Panc1 (cell line): Measurements from ENCODE around the gene SLC35F4. TPM values are rescaled to one million over a fixed set of nuclear protein-coding genes. Genes with fewer than 3 reads are reported as not detected.

ENCODE experiments used
- ATAC-seq: fragments of 200-7000 bp; cut with Tn5 transposase; 2 replicates; pipeline ENCODE4 v1.9.1; 2020; ENCODE audit warnings: mild to moderate bottlenecking, moderate library complexity
- BruUV-seq: library from RNA; stranded (reverse); fragments of 400-500 nt; replicated peaks from 2 replicates; lab custom pipeline; 2021; lab: Mats Ljungman, UMichigan
- CTCF ChIA-PET: fragments of 300-600 bp; sonication (Branson Sonifier 250); formaldehyde crosslinking; loops from one replicate; lab custom pipeline; 2022; ENCODE audit warnings: antibody characterized with exemption; lab: Charles Lee
- POLR2A ChIA-PET: fragments of 300-600 bp; sonication (Branson Sonifier 250); formaldehyde crosslinking; loops from one replicate; lab custom pipeline; 2022; ENCODE audit warnings: antibody characterized with exemption; lab: Charles Lee
- DNase-seq: peaks from one replicate; pipeline ENCODE4 v3.0.0-alpha.2; 2010; ENCODE audit warnings: low read depth, low spot score
- H3K27ac ChIP-seq: 2 replicates; pipeline ENCODE4 v1.5.1; 2011; ENCODE audit warnings: mild to moderate bottlenecking, low read length, inconsistent platforms
- H3K27me3 ChIP-seq: fragments of 200-500 bp; sonication (Bioruptor generic); 2 replicates; pipeline ENCODE4 v1.6.0; 2014; ENCODE audit warnings: low read length, inconsistent platforms; ENCODE audit not compliant: control insufficient read depth, insufficient read depth
- H3K36me3 ChIP-seq: fragments of 200-500 bp; sonication (Bioruptor generic); 2 replicates; pipeline ENCODE4 v1.5.1; 2014; ENCODE audit warnings: inconsistent platforms, mild to moderate bottlenecking, low read length, moderate library complexity; ENCODE audit not compliant: control insufficient read depth, insufficient read depth
- H3K4me1 ChIP-seq: 2 replicates; pipeline ENCODE4 v1.5.1; 2011; ENCODE audit warnings: inconsistent platforms, mild to moderate bottlenecking, low read length, moderate library complexity; ENCODE audit not compliant: control insufficient read depth, insufficient read depth
- H3K4me3 ChIP-seq, 2 experiments: 2 replicates each; pipeline ENCODE4 v1.5.1; 2011 to 2012; ENCODE audit warnings: low read depth in 2 of 2, low read length in 2 of 2, mild to moderate bottlenecking in 2 of 2, inconsistent platforms in 1 of 2, moderate library complexity in 1 of 2
- H3K9me3 ChIP-seq: fragments of 200-500 bp; sonication (Bioruptor generic); 2 replicates; pipeline ENCODE4 v1.5.1; 2014; ENCODE audit warnings: low read depth, mild to moderate bottlenecking, inconsistent platforms, low read length, moderate library complexity; ENCODE audit not compliant: control insufficient read depth, insufficient read depth
- POLR2AphosphoS5 ChIP-seq: IDR thresholded peaks from 2 replicates; pipeline ENCODE4 v1.6.1; 2012; ENCODE audit warnings: mild to moderate bottlenecking, low read depth, low read length, moderate library complexity
- REST ChIP-seq, 2 experiments: IDR thresholded peaks; 2 replicates each; pipeline ENCODE4 v1.6.1; 2011 to 2012; ENCODE audit warnings: low read depth in 2 of 2, control low read depth in 1 of 2, low read length in 1 of 2, mild to moderate bottlenecking in 1 of 2, moderate library complexity in 1 of 2; ENCODE audit not compliant: insufficient read depth in 1 of 2
- SIN3A ChIP-seq: IDR thresholded peaks from 2 replicates; pipeline ENCODE4 v1.6.1; 2012; ENCODE audit warnings: low read depth, mild to moderate bottlenecking, low read length, moderate library complexity, borderline replicate concordance; ENCODE audit not compliant: insufficient read depth
- TCF7L2 ChIP-seq: IDR thresholded peaks from 2 replicates; pipeline ENCODE4 v1.6.1; 2011; ENCODE audit warnings: mild to moderate bottlenecking, low read depth, low read length, inconsistent platforms
- in situ Hi-C: cut with HindIII; loops from 2 replicates; pipeline ENCODE4 v1.10.0; 2016; ENCODE audit warnings: low sequenced_read_pairs, low pct_unique_long_range_greater_than_20kb
- intact Hi-C: fragments of 100-400 bp; cut with micrococcal nuclease; formaldehyde crosslinking; loops from one replicate; pipeline ENCODE4 v1.10.0; 2022; ENCODE audit not compliant: unreplicated experiment
- total RNA-seq: library from RNA; stranded (reverse); gene quantifications from one replicate; pipeline ENCODE4 v1.2.1, GENCODE V29; 2021; ENCODE audit not compliant: unreplicated experiment
- TF ChIP-seq, protein P1 (sequence below): fragments of 450-650 bp; IDR thresholded peaks from 2 replicates; pipeline ENCODE4 v1.5.1; 2017; ENCODE audit warnings: mild to moderate bottlenecking

Gene SLC35F4
- total RNA-seq, 1 experiment from 2014 or later, result not detected

DNA sequence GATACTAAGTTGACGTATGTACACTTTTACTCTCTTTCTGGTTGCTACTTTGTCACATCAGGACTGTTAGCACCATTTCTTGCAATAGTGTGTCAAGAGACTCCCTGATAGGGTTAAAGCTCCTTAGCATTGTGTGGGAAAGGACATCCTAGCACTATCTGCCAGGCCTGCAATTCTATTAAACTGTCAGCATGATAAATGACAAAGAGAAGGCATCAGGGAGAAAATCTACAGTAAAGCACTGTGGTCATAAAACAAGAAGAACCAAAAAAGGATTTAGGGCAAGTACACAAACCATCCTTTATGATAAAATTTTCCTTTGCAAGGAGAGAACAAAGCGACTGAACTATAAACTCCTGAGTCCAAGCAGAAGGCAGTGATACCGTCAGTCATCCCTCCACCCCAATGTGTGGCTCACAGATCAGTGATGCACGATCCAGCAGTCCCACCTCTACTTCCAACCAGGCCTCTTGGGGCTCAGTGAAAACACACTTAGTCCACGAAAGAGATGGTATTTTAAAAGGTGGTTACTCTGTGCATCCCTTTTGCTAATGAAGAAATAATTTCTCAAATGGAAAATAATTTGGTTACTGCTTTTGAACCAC lies 31.4 kb upstream of the SLC35F4 start:
- Histone ChIP-seq H3K27me3 (no peaks in the 10 kb centered on the region), H3K9me3 (no peaks in the 10 kb centered on the region), H3K27ac (no peak overlapping the region), H3K4me3 (no peak overlapping the region), H3K36me3 (no peaks in the 10 kb centered on the region; the same call in 1 of the 2 replicates), H3K4me1 (no peaks in the 10 kb centered on the region)
- TF ChIP-seq REST (IDR thresholded peaks at IDR 0.05; ENCODE audit: insufficient read depth in 1 of 2, low read depth in 2 of 2, low read length in 1 of 2) (no peak), SIN3A (no peak), TCF7L2 (no peak), POLR2AphosphoS5 (no peak)
- TF ChIP-seq, protein P1, sequence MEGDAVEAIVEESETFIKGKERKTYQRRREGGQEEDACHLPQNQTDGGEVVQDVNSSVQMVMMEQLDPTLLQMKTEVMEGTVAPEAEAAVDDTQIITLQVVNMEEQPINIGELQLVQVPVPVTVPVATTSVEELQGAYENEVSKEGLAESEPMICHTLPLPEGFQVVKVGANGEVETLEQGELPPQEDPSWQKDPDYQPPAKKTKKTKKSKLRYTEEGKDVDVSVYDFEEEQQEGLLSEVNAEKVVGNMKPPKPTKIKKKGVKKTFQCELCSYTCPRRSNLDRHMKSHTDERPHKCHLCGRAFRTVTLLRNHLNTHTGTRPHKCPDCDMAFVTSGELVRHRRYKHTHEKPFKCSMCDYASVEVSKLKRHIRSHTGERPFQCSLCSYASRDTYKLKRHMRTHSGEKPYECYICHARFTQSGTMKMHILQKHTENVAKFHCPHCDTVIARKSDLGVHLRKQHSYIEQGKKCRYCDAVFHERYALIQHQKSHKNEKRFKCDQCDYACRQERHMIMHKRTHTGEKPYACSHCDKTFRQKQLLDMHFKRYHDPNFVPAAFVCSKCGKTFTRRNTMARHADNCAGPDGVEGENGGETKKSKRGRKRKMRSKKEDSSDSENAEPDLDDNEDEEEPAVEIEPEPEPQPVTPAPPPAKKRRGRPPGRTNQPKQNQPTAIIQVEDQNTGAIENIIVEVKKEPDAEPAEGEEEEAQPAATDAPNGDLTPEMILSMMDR, result no peak
- no peak for DNase-seq
- in situ Hi-C loops (no loop called here), intact Hi-C loops (no loop called here)
- POLR2A ChIA-PET, result no interaction called here
- CTCF ChIA-PET, result no interaction called here
- BruUV-seq, result no TSS peak
- ATAC-seq, result no peak

- in situ Hi-C loops, result no loop called here
Observed at GRCh38 chr14:57889245-57889644, 23.4 kb upstream of the SLC35F4 start.

GRCh38 chr14:57884175-57884574 lies 18.3 kb upstream of the SLC35F4 start:
- Histone ChIP-seq H3K4me3 (no peak overlapping the region), H3K4me1 (no peaks in the 10 kb centered on the region), H3K36me3 (no peaks in the 10 kb centered on the region), H3K27ac (no peak overlapping the region), H3K27me3 (no peaks in the 10 kb centered on the region), H3K9me3 (no peaks in the 10 kb centered on the region)
- DNase-seq (no peak), ATAC-seq (no peak)
- intact Hi-C loops, result no loop called here
- BruUV-seq, result no TSS peak
- TF ChIP-seq TCF7L2, result no peak
- TF ChIP-seq, protein P1, result peak; percentile 32; the same call in 1 of the 2 replicates
- POLR2A ChIA-PET, result no interaction called here
- in situ Hi-C loops, result no loop called here
- CTCF ChIA-PET, result no interaction called here

More at GRCh38 chr14:57889245-57889644, 23.4 kb upstream of the SLC35F4 start:
- no peak for DNase-seq
- ChIA-PET CTCF (no interaction called here), POLR2A (no interaction called here)
- no peaks in the 10 kb centered on the region for H3K9me3 ChIP-seq
- ATAC-seq, result no peak
- no peak overlapping the region for H3K27ac ChIP-seq
- H3K4me3 ChIP-seq, result no peak overlapping the region
- no peaks in the 10 kb centered on the region; the same call in 1 of the 2 replicates for H3K36me3 ChIP-seq
- no peaks in the 10 kb centered on the region for H3K4me1 ChIP-seq
- TF ChIP-seq TCF7L2, result no peak
- TF ChIP-seq SIN3A, result no peak
- intact Hi-C loops, result no loop called here
- BruUV-seq, result no TSS peak
- H3K27me3 ChIP-seq, result no peaks in the 10 kb centered on the region
